ENCODE data around the gene FAM171A2.

GRCh38 chr17:44379887-44380286 is 16.2 kb upstream of the FAM171A2 start:
- TF ChIP-seq POLR2AphosphoS5 (IDR thresholded peaks at IDR 0.05; ENCODE audit: low read depth, low read length) (no peak), CTCF (IDR thresholded peaks at IDR 0.05) (no peak), SIN3A (IDR thresholded peaks at IDR 0.05; ENCODE audit: borderline replicate concordance, insufficient read depth, low read depth, low read length) (no peak)
